Chondrocyte (in vitro differentiated cells): ENCODE data around the gene DDX56. TPM values are rescaled to one million over a fixed set of nuclear protein-coding genes. Genes with fewer than 3 reads are reported as not detected.

ENCODE experiments used
- DNase-seq: peaks from one replicate; pipeline ENCODE4 v3.0.0; 2021; ENCODE audit warnings: mixed read lengths, low spot score
- H3K27ac Mint-ChIP-seq: one replicate; pipeline ENCODE4 v1.8.0; 2021; ENCODE audit warnings: mild to moderate bottlenecking, moderate library complexity, mixed read lengths; ENCODE audit not compliant: unreplicated experiment
- H3K27me3 Mint-ChIP-seq: 2 replicates; pipeline ENCODE4 v1.8.0; 2021; ENCODE audit warnings: low read depth, mixed read lengths
- H3K36me3 Mint-ChIP-seq: 2 replicates; pipeline ENCODE4 v1.8.0; 2021; ENCODE audit warnings: low read depth, mixed read lengths
- H3K4me1 Mint-ChIP-seq: 2 replicates; pipeline ENCODE4 v1.8.0; 2021; ENCODE audit warnings: low read depth, mild to moderate bottlenecking, mixed read lengths
- H3K4me3 Mint-ChIP-seq: one replicate; pipeline ENCODE4 v1.8.0; 2021; ENCODE audit warnings: mild to moderate bottlenecking, moderate library complexity, mixed read lengths; ENCODE audit not compliant: unreplicated experiment
- H3K9me3 Mint-ChIP-seq: 2 replicates; pipeline ENCODE4 v1.8.0; 2021; ENCODE audit warnings: low read depth, mixed read lengths
- total RNA-seq: library from RNA; stranded (reverse); gene quantifications from 3 replicates; pipeline ENCODE4 v1.2.1, GENCODE V29; 2021
- TF ChIP-seq, protein P1 (sequence below): fragments of 200-600 bp; sonication (generic); IDR thresholded peaks from 2 replicates; pipeline ENCODE4 v1.5.0; 2021; ENCODE audit warnings: antibody characterized with exemption, mild to moderate bottlenecking, moderate library complexity

DDX56 gene
- total RNA-seq, 1 donor from 2014 or later: 48.7 TPM

DNA sequence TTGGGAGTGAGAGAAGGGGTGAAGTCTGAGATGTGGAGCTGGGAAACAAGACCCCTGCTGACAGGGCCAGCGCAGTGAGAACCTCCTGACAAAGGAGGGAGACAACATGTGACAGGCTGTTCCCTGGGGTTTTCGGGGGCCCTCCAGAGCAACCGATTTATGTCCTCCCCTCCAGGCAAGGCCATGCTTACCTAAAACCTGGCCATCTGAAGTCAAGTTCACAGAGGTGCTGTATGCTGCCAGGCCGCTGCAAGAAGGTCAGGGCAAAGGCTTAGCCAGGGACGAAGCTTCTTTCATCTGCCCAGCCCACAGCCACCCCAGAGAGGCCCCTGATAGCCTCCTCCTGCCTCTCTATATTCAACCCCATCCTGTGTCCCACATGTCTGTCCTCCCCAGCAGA is 53.1 kb downstream of the DDX56 start:
- no peak overlapping the region for H3K4me3 Mint-ChIP-seq
- H3K27me3 Mint-ChIP-seq: peaks cover 14% of the 10 kb centered on the region
- no peak for DNase-seq
- H3K9me3 Mint-ChIP-seq: peaks cover 11% of the 10 kb centered on the region
- no peak overlapping the region for H3K27ac Mint-ChIP-seq
- TF ChIP-seq, protein P1, sequence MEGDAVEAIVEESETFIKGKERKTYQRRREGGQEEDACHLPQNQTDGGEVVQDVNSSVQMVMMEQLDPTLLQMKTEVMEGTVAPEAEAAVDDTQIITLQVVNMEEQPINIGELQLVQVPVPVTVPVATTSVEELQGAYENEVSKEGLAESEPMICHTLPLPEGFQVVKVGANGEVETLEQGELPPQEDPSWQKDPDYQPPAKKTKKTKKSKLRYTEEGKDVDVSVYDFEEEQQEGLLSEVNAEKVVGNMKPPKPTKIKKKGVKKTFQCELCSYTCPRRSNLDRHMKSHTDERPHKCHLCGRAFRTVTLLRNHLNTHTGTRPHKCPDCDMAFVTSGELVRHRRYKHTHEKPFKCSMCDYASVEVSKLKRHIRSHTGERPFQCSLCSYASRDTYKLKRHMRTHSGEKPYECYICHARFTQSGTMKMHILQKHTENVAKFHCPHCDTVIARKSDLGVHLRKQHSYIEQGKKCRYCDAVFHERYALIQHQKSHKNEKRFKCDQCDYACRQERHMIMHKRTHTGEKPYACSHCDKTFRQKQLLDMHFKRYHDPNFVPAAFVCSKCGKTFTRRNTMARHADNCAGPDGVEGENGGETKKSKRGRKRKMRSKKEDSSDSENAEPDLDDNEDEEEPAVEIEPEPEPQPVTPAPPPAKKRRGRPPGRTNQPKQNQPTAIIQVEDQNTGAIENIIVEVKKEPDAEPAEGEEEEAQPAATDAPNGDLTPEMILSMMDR: no peak
- H3K36me3 Mint-ChIP-seq: peaks cover 8% of the 10 kb centered on the region
- H3K4me1 Mint-ChIP-seq: no peaks in the 10 kb centered on the region

DNA sequence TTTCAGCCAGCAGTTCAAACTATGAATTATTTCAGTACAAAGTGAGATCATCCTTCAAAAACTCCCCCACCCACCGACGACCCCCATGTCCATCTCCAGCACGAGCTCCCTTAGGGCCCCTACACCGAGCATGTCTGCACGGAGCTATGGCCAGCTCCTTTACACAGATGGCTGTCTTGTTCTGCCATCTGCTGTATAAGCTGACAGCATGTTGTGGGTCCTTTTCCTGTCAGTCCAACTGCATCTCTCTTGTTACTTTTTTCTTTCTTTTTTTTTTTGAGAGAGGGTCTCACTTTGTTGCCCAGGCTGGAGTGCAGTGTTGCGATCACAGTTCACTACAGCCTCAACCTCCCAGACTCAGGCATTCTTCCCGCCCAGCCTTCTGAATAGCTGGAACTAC is 54.2 kb downstream of the DDX56 start:
- no peak for DNase-seq
- TF ChIP-seq, protein P1: no peak
- Mint-ChIP-seq H3K36me3 (peaks cover 4% of the 10 kb centered on the region), H3K27ac (no peak overlapping the region), H3K27me3 (peaks cover 14% of the 10 kb centered on the region), H3K4me1 (no peaks in the 10 kb centered on the region), H3K4me3 (no peak overlapping the region), H3K9me3 (peaks cover 6% of the 10 kb centered on the region)

DNA sequence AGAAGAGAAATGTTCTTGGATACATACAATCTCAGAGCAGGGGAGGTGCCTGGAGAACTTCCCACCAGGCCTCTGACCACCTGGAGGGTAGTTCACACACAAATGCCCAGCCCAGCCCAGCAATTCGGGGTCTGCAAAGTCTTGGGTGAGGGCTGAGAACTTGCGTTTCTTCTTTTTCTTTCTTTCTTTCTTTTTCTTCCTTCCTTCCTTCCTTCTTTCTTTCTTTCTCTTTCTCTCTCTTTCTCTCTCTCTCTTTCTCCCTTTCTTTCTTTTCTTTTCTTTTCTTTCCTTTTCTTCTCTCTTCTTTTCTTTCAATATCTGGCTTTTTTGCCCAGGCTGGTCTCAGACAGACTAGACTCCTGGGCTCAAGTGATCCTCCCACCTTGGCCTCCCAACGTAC is 54.9 kb downstream of the DDX56 start:
- Mint-ChIP-seq H3K27ac (no peak overlapping the region), H3K27me3 (peaks cover 14% of the 10 kb centered on the region), H3K4me1 (no peaks in the 10 kb centered on the region), H3K9me3 (peaks cover 1% of the 10 kb centered on the region), H3K4me3 (no peak overlapping the region), H3K36me3 (peaks cover under 1% of the 10 kb centered on the region)
- no peak for DNase-seq
- TF ChIP-seq, protein P1: no peak

DNA sequence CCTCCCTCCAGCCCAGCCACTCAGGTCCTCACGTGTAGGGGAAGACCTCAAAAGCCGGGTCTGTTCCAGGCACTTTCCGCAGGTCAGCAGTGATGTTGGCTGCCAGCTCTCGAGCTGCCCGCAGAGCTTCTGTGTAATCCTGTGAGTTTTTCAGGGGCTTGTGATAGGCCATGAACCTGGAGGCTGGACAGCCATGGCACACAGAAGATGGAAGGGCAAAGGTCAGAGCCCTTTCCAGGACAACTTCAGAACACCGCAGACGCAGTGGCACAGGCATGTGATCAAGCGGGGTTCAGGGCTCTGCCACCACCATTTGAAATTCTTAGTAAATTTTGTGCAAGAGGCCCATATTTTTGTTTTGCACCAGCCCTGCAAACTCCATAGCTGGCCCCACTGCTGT is 56.5 kb downstream of the DDX56 start:
- Mint-ChIP-seq H3K4me1 (no peaks in the 10 kb centered on the region), H3K9me3 (no peaks in the 10 kb centered on the region), H3K4me3 (no peak overlapping the region), H3K27me3 (peaks cover 9% of the 10 kb centered on the region), H3K36me3 (no peaks in the 10 kb centered on the region), H3K27ac (no peak overlapping the region)
- no peak for DNase-seq
- TF ChIP-seq, protein P1: no peak

Other genes with a start within 250 kb of the DDX56 start
- 0.27 to 0.82 TPM (median 0.48 TPM) in 3 replicates for gene CAMK2B, start 248.3 kb downstream of the DDX56 start, total RNA-seq
- 99.5 to 105 TPM (median 105 TPM) in 3 replicates for gene NUDCD3, start 83.2 kb downstream of the DDX56 start, total RNA-seq
- not detected in 3 replicates for gene NPC1L1, start 32.6 kb downstream of the DDX56 start, total RNA-seq
- gene TMED4, start 8.3 kb upstream of the DDX56 start, total RNA-seq: 55.1 to 65.9 TPM (median 55.6 TPM) in 3 replicates
- 80.0 to 128 TPM (median 83.7 TPM) in 3 replicates for gene OGDH, start 32.7 kb upstream of the DDX56 start, total RNA-seq
- gene ZMIZ2, start 174.9 kb upstream of the DDX56 start, total RNA-seq: 68.5 to 73.5 TPM (median 72.6 TPM) in 3 replicates
- gene PPIA, start 222.8 kb upstream of the DDX56 start, total RNA-seq: 1,108 to 1,479 TPM (median 1,462 TPM) in 3 replicates